K562 (cell line): ENCODE measurements around the gene LRRFIP2.

Experiments
- CHD1 ChIP-seq: fragments of 200-600 bp; sonication (generic); IDR thresholded peaks from one replicate; pipeline ENCODE4 v1.6.1; 2012; ENCODE audit warnings: mild to moderate bottlenecking, moderate library complexity, low read length, inconsistent platforms
- ELK1 ChIP-seq: sonication (generic); formaldehyde crosslinking; IDR thresholded peaks from 2 replicates; pipeline ENCODE4 v1.8.1; 2022; ENCODE audit warnings: missing genetic modification reagents
- HEY1 ChIP-seq: fragments of 250-450 bp; sonication (Bioruptor Pico); IDR thresholded peaks from 2 replicates; pipeline ENCODE4 v1.5.0; 2020; ENCODE audit warnings: mild to moderate bottlenecking, moderate library complexity, borderline replicate concordance
- MAZ ChIP-seq, 2 experiments: fragments of 450-650 bp in 1 of 2; sonication (generic) in 1 of 2; formaldehyde crosslinking; IDR thresholded peaks in 1 of 2; conservative IDR thresholded peaks in 1 of 2; 2 replicates each; pipeline versions ENCODE4 v1.4.0 to v1.5.0; 2020; ENCODE audit warnings: mild to moderate bottlenecking in 1 of 2, missing genetic modification reagents in 1 of 2
- ZNF274 ChIP-seq: IDR thresholded peaks from 2 replicates; pipeline ENCODE4 v1.6.1; 2011; ENCODE audit warnings: low read depth, mild to moderate bottlenecking, low read length, moderate library complexity, borderline replicate concordance
- ZNF589 ChIP-seq: fragments of 200-800 bp; sonication (Bioruptor generic); IDR thresholded peaks from 2 replicates; pipeline ENCODE4 v1.6.1; 2016; ENCODE audit warnings: low read depth, missing genetic modification characterization, missing compliant biosample characterization
- TF ChIP-seq, protein P1 (sequence below), 3 experiments: IDR thresholded peaks in 2 of 3; conservative IDR thresholded peaks in 1 of 3; 2 replicates each; pipeline ENCODE4 v1.5.1; 2011 to 2012; ENCODE audit warnings: low read length in 3 of 3, mild to moderate bottlenecking in 3 of 3, control low read depth in 2 of 3, improper control_type of control experiment in 1 of 3, inconsistent platforms in 1 of 3, low read depth in 1 of 3, mixed read lengths in 1 of 3, moderate library complexity in 1 of 3; ENCODE audit not compliant: insufficient read depth in 2 of 3
- TF ChIP-seq, protein P2 (sequence below): sonication (generic); formaldehyde crosslinking; IDR thresholded peaks from 2 replicates; pipeline ENCODE4 v1.8.1; 2022; ENCODE audit warnings: missing genetic modification reagents
- TF ChIP-seq, protein P3 (sequence below): fragments of 450-650 bp; formaldehyde crosslinking; IDR thresholded peaks from 2 replicates; pipeline ENCODE4 v1.4.0; 2022; ENCODE audit warnings: missing genetic modification characterization

DNA sequence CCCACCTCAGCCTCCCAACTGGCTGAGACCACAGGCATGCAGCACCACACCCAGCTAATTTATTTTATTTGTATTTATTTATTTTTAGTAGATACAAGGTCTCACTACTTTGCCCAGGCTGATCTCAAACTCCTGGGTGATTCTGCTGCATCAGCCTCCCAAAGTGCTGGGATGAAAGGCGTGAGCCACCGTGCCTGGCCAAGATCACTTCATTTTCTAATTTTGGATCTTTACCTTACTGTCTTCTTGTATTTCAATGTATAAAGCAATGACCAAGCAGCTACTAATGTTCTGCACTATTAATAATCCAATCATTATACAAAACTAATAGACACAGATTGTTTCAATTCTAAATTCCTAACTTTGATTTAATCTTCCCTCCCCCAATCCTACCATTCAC lies 56.2 kb downstream of the LRRFIP2 start:
- TF ChIP-seq, protein P1, sequence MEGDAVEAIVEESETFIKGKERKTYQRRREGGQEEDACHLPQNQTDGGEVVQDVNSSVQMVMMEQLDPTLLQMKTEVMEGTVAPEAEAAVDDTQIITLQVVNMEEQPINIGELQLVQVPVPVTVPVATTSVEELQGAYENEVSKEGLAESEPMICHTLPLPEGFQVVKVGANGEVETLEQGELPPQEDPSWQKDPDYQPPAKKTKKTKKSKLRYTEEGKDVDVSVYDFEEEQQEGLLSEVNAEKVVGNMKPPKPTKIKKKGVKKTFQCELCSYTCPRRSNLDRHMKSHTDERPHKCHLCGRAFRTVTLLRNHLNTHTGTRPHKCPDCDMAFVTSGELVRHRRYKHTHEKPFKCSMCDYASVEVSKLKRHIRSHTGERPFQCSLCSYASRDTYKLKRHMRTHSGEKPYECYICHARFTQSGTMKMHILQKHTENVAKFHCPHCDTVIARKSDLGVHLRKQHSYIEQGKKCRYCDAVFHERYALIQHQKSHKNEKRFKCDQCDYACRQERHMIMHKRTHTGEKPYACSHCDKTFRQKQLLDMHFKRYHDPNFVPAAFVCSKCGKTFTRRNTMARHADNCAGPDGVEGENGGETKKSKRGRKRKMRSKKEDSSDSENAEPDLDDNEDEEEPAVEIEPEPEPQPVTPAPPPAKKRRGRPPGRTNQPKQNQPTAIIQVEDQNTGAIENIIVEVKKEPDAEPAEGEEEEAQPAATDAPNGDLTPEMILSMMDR (IDR thresholded peaks at IDR 0.05 in 2 of 3, conservative IDR thresholded peaks at IDR 0.05 in 1 of 3; ENCODE audit: insufficient read depth in 2 of 3, low read depth in 1 of 3, low read length in 3 of 3), result no peak
- TF ChIP-seq ELK1 (CRISPR knock-in tag) (no peak), CHD1 (no peak), ZNF589 (CRISPR knock-in tag) (no peak), MAZ (CRISPR knock-in tag; conservative IDR thresholded peaks at IDR 0.05 in 1 of 2, IDR thresholded peaks at IDR 0.05 in 1 of 2) (no peak), HEY1 (CRISPR knock-in tag) (no peak), ZNF274 (no peak)
- TF ChIP-seq, protein P2, sequence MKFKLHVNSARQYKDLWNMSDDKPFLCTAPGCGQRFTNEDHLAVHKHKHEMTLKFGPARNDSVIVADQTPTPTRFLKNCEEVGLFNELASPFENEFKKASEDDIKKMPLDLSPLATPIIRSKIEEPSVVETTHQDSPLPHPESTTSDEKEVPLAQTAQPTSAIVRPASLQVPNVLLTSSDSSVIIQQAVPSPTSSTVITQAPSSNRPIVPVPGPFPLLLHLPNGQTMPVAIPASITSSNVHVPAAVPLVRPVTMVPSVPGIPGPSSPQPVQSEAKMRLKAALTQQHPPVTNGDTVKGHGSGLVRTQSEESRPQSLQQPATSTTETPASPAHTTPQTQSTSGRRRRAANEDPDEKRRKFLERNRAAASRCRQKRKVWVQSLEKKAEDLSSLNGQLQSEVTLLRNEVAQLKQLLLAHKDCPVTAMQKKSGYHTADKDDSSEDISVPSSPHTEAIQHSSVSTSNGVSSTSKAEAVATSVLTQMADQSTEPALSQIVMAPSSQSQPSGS (CRISPR knock-in tag), result no peak
- TF ChIP-seq, protein P3, sequence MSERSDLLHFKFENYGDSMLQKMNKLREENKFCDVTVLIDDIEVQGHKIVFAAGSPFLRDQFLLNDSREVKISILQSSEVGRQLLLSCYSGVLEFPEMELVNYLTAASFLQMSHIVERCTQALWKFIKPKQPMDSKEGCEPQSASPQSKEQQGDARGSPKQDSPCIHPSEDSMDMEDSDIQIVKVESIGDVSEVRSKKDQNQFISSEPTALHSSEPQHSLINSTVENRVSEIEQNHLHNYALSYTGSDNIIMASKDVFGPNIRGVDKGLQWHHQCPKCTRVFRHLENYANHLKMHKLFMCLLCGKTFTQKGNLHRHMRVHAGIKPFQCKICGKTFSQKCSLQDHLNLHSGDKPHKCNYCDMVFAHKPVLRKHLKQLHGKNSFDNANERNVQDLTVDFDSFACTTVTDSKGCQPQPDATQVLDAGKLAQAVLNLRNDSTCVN (CRISPR knock-in tag), result no peak
